OCI-LY1 (cell line): ENCODE data around the gene RFX8.
"Not testable (repeated sequence)": the region's sequence is repeated elsewhere in the genome, so short reads cannot be mapped to it uniquely, and the experiment has no call there.

ENCODE experiments used
- H2AFZ ChIP-seq: fragments of 200-600 bp; sonication (generic), shearing (Covaris generic); 2 replicates; pipeline ENCODE4 v1.6.0; 2014; ENCODE audit warnings: antibody characterized with exemption, mild to moderate bottlenecking, low read length
- H3F3A ChIP-seq: fragments of 200-600 bp; sonication (generic), shearing (Covaris generic); 2 replicates; pipeline ENCODE4 v1.6.0; 2014; ENCODE audit warnings: mild to moderate bottlenecking, antibody characterized with exemption, low read length, moderate library complexity; ENCODE audit not compliant: insufficient read depth
- H3K27ac ChIP-seq: fragments of 200-600 bp; sonication (generic); 2 replicates; pipeline ENCODE4 v1.5.1; 2014; ENCODE audit warnings: low read length, mixed run types, mild to moderate bottlenecking, low read depth; ENCODE audit not compliant: poor library complexity, severe bottlenecking
- H3K27me3 ChIP-seq: fragments of 200-600 bp; sonication (generic); 2 replicates; pipeline ENCODE4 v1.6.0; 2014; ENCODE audit warnings: antibody characterized with exemption, mild to moderate bottlenecking, low read length, moderate library complexity; ENCODE audit not compliant: insufficient read depth
- H3K36me3 ChIP-seq: fragments of 200-600 bp; sonication (generic); 2 replicates; pipeline ENCODE4 v1.6.1; 2014; ENCODE audit warnings: mild to moderate bottlenecking, antibody characterized with exemption, low read length, moderate library complexity, mixed read lengths; ENCODE audit not compliant: insufficient read depth
- H3K4me1 ChIP-seq: fragments of 200-600 bp; sonication (generic); 2 replicates; pipeline ENCODE4 v1.5.1; 2014; ENCODE audit warnings: mild to moderate bottlenecking, low read length, moderate library complexity; ENCODE audit not compliant: insufficient read depth, severe bottlenecking
- H3K4me2 ChIP-seq: fragments of 200-600 bp; sonication (generic), shearing (Covaris generic); 2 replicates; pipeline ENCODE4 v1.6.1; 2014; ENCODE audit warnings: low read length
- H3K4me3 ChIP-seq: fragments of 200-600 bp; sonication (generic); 2 replicates; pipeline ENCODE4 v1.5.1; 2014; ENCODE audit warnings: low read length, low read depth, mild to moderate bottlenecking, mixed read lengths; ENCODE audit not compliant: poor library complexity, severe bottlenecking
- H3K79me2 ChIP-seq: fragments of 200-600 bp; shearing (Covaris generic); 2 replicates; pipeline ENCODE4 v1.6.1; 2016; ENCODE audit warnings: mixed run types, low read length, mixed read lengths; ENCODE audit not compliant: insufficient read depth
- H3K9ac ChIP-seq: fragments of 200-600 bp; sonication (generic), shearing (Covaris generic); 2 replicates; pipeline ENCODE4 v1.6.1; 2014; ENCODE audit warnings: mild to moderate bottlenecking, low read length, mixed read lengths
- H3K9me2 ChIP-seq: fragments of 200-600 bp; sonication (generic), shearing (Covaris generic); 2 replicates; pipeline ENCODE4 v1.6.1; 2014; ENCODE audit warnings: low read depth, mild to moderate bottlenecking, low read length, mixed read lengths
- H3K9me3 ChIP-seq: fragments of 200-600 bp; shearing (Covaris generic); 2 replicates; pipeline ENCODE4 v1.6.1; 2014; ENCODE audit warnings: low read length, mixed read lengths
- H4K20me1 ChIP-seq: fragments of 200-600 bp; sonication (generic), shearing (Covaris generic); 2 replicates; pipeline ENCODE4 v1.6.0; 2016; ENCODE audit warnings: mild to moderate bottlenecking, low read length; ENCODE audit not compliant: insufficient read depth
- CTCF ChIP-seq: fragments of 200-600 bp; sonication (generic), shearing (Covaris generic); IDR thresholded peaks from 2 replicates; pipeline ENCODE4 v1.5.1; 2017; ENCODE audit warnings: mild to moderate bottlenecking, antibody characterized with exemption, low read length, moderate library complexity, mixed read lengths
- EZH2 ChIP-seq: fragments of 200-600 bp; sonication (generic), shearing (Covaris generic); IDR thresholded peaks from 2 replicates; pipeline ENCODE4 v1.8.0; 2017; ENCODE audit warnings: borderline replicate concordance, mixed run types, mild to moderate bottlenecking, antibody characterized with exemption, low read length, moderate library complexity, mixed read lengths

RFX8 gene

GRCh38 chr2:101442042-101442666 is 32.8 kb downstream of the RFX8 start:
- H3K27ac ChIP-seq, result no peak overlapping the region
- TF ChIP-seq EZH2 (no peak), CTCF (no peak)
- H3K27me3 ChIP-seq, result no peaks in the 10 kb centered on the region; the same call in 1 of the 2 replicates
- no peak overlapping the region for H3K4me3 ChIP-seq
- no peak overlapping the region for H3K4me2 ChIP-seq
- no peaks in the 10 kb centered on the region for H4K20me1 ChIP-seq
- H3K9me3 ChIP-seq, result no peaks in the 10 kb centered on the region
- H3K36me3 ChIP-seq, result no peaks in the 10 kb centered on the region
- H3K9ac ChIP-seq, result no peak overlapping the region
- no peaks in the 10 kb centered on the region for H3K4me1 ChIP-seq
- no peaks in the 10 kb centered on the region for H3K79me2 ChIP-seq
- H2AFZ ChIP-seq, result no peak overlapping the region
- no peaks in the 10 kb centered on the region for H3F3A ChIP-seq
- no peaks in the 10 kb centered on the region for H3K9me2 ChIP-seq

- H2AFZ ChIP-seq, result no peak overlapping the region
- no peak overlapping the region for H3K27ac ChIP-seq
- H3K4me3 ChIP-seq, result no peak overlapping the region
- no peaks in the 10 kb centered on the region for H3K4me1 ChIP-seq
- TF ChIP-seq CTCF (no peak), EZH2 (no peak)
- no peaks in the 10 kb centered on the region for H3K79me2 ChIP-seq
- H3F3A ChIP-seq, result no peaks in the 10 kb centered on the region
- H4K20me1 ChIP-seq, result no peaks in the 10 kb centered on the region
- H3K9ac ChIP-seq, result no peak overlapping the region
- no peaks in the 10 kb centered on the region; the same call in 1 of the 2 replicates for H3K27me3 ChIP-seq
- no peaks in the 10 kb centered on the region for H3K36me3 ChIP-seq
- H3K9me2 ChIP-seq, result no peaks in the 10 kb centered on the region
- no peak overlapping the region for H3K4me2 ChIP-seq
- no peaks in the 10 kb centered on the region for H3K9me3 ChIP-seq
Observed at GRCh38 chr2:101440127-101440738, 34.7 kb downstream of the RFX8 start.

GRCh38 chr2:101439716-101440115 is 35.2 kb downstream of the RFX8 start:
- no peaks in the 10 kb centered on the region for H3F3A ChIP-seq
- no peaks in the 10 kb centered on the region for H3K79me2 ChIP-seq
- H3K4me1 ChIP-seq, result no peaks in the 10 kb centered on the region
- no peaks in the 10 kb centered on the region for H3K9me2 ChIP-seq
- no peak overlapping the region for H3K4me2 ChIP-seq
- TF ChIP-seq CTCF (no peak), EZH2 (no peak)
- H3K27ac ChIP-seq, result no peak overlapping the region
- no peaks in the 10 kb centered on the region for H3K9me3 ChIP-seq
- no peaks in the 10 kb centered on the region for H4K20me1 ChIP-seq
- H3K9ac ChIP-seq, result no peak overlapping the region
- no peak overlapping the region for H2AFZ ChIP-seq
- no peak overlapping the region for H3K4me3 ChIP-seq
- no peaks in the 10 kb centered on the region; the same call in 1 of the 2 replicates for H3K27me3 ChIP-seq
- no peaks in the 10 kb centered on the region for H3K36me3 ChIP-seq

GRCh38 chr2:101438555-101438954 is 36.4 kb downstream of the RFX8 start:
- H3K36me3 ChIP-seq, H3K9me3 ChIP-seq, H3K4me2 ChIP-seq, H3K79me2 ChIP-seq, H3K4me3 ChIP-seq, H3K27ac ChIP-seq, H3K4me1 ChIP-seq, H3F3A ChIP-seq, H2AFZ ChIP-seq, H3K9ac ChIP-seq, H4K20me1 ChIP-seq, H3K27me3 ChIP-seq, H3K9me2 ChIP-seq: not testable (repeated sequence)
